HCT116 (cell line): ENCODE measurements around the gene CCDC80. TPM values are rescaled to one million over a fixed set of nuclear protein-coding genes. Genes with fewer than 3 reads are reported as not detected.

Experiments
- ATAC-seq: fragments of 200-7000 bp; cut with Tn5 transposase; 2 replicates; pipeline ENCODE4 v1.9.1; 2020; ENCODE audit warnings: mild to moderate bottlenecking, moderate library complexity
- BruUV-seq: library from RNA; stranded (reverse); fragments of 400-500 nt; replicated peaks from 2 replicates; lab custom pipeline; 2021; lab: Mats Ljungman, UMichigan
- CTCF ChIA-PET: fragments of 300-600 bp; sonication (Branson Sonifier 250); formaldehyde crosslinking; loops from one replicate; lab custom pipeline; 2021; ENCODE audit warnings: antibody characterized with exemption; lab: Charles Lee
- POLR2A ChIA-PET: fragments of 300-600, 350-600 bp; sonication (Branson Sonifier 250); formaldehyde crosslinking; loops from one replicate; lab custom pipeline; 2021; ENCODE audit warnings: antibody characterized with exemption; lab: Charles Lee
- RAD21 ChIA-PET, 2 experiments: fragments of 300-600 bp; sonication (Branson Sonifier 250); formaldehyde crosslinking; loops; one replicate each; lab custom pipeline; 2023; ENCODE audit warnings: low total read pairs in 2 of 2; ENCODE audit not compliant: uncharacterized antibody in 2 of 2, unreplicated experiment in 2 of 2, low non-redundant PET in 1 of 2; lab: Charles Lee
- DNase-seq: peaks from one replicate; pipeline ENCODE4 v3.0.0-alpha.2; 2010; ENCODE audit warnings: low read depth, low spot score
- H2AFZ ChIP-seq: fragments of 200-600 bp; shearing (Covaris generic), sonication (generic); 2 replicates; pipeline ENCODE4 v1.6.1; 2017; ENCODE audit warnings: low read depth, mixed run types, mixed read lengths, antibody characterized with exemption, low read length; ENCODE audit not compliant: poor library complexity, severe bottlenecking
- H3K27ac ChIP-seq: 2 replicates; pipeline ENCODE4 v1.5.1; 2012; ENCODE audit warnings: low read depth, low read length
- H3K27me3 ChIP-seq: fragments of 200-600 bp; sonication (generic); 2 replicates; pipeline ENCODE4 v1.6.1; 2016; ENCODE audit warnings: mixed run types, low read length, mixed read lengths; ENCODE audit not compliant: insufficient read depth
- H3K36me3 ChIP-seq, 2 experiments: fragments of 200-500 bp in 1 of 2; fragments of 200-600 bp in 1 of 2; sonication (Bioruptor generic) in 1 of 2; sonication (generic) in 1 of 2; 2 replicates each; pipeline versions ENCODE4 v1.5.1 to v1.6.1; 2014 to 2016; ENCODE audit warnings: low read length in 2 of 2, inconsistent platforms in 1 of 2, mixed read lengths in 1 of 2, mixed run types in 1 of 2; ENCODE audit not compliant: insufficient read depth in 2 of 2, control insufficient read depth in 1 of 2
- H3K4me1 ChIP-seq, 2 experiments: fragments of 200-600 bp in 1 of 2; sonication (generic) in 1 of 2; 2 replicates each; pipeline versions ENCODE4 v1.5.1 to v1.6.1; 2012 to 2017; ENCODE audit warnings: low read length in 2 of 2, inconsistent platforms in 1 of 2, mild to moderate bottlenecking in 1 of 2, mixed read lengths in 1 of 2, mixed run types in 1 of 2, moderate library complexity in 1 of 2; ENCODE audit not compliant: insufficient read depth in 2 of 2, control insufficient read depth in 1 of 2
- H3K4me2 ChIP-seq: fragments of 200-600 bp; sonication (generic); 2 replicates; pipeline ENCODE4 v1.6.1; 2017; ENCODE audit warnings: mixed run types, low read length, mixed read lengths
- H3K4me3 ChIP-seq, 2 experiments: fragments of 200-600 bp in 1 of 2; sonication (generic) in 1 of 2; replicated peaks in 1 of 2; 2 replicates each; pipeline ENCODE4 v1.5.1; 2011 to 2016; ENCODE audit warnings: low read length in 2 of 2, control low read depth in 1 of 2, low read depth in 1 of 2, mild to moderate bottlenecking in 1 of 2, mixed read lengths in 1 of 2, mixed run types in 1 of 2
- H3K79me2 ChIP-seq: fragments of 200-600 bp; sonication (generic); 2 replicates; pipeline ENCODE4 v1.6.1; 2017; ENCODE audit warnings: mild to moderate bottlenecking, mixed run types, low read length, moderate library complexity, mixed read lengths; ENCODE audit not compliant: insufficient read depth
- H3K9ac ChIP-seq: fragments of 200-600 bp; sonication (generic); 2 replicates; pipeline ENCODE4 v1.6.1; 2016; ENCODE audit warnings: low read length, mixed read lengths
- H3K9me2 ChIP-seq: fragments of 200-600 bp; sonication (generic), shearing (Covaris generic); 2 replicates; pipeline ENCODE4 v1.6.1; 2017; ENCODE audit warnings: mixed run types, mild to moderate bottlenecking, moderate library complexity; ENCODE audit not compliant: insufficient read depth
- H3K9me3 ChIP-seq, 2 experiments: fragments of 200-500 bp in 1 of 2; fragments of 200-600 bp in 1 of 2; sonication (Bioruptor generic) in 1 of 2; sonication (generic) in 1 of 2; 2 replicates each; pipeline ENCODE4 v1.6.1; 2014 to 2017; ENCODE audit warnings: low read length in 2 of 2, mixed read lengths in 2 of 2, inconsistent platforms in 1 of 2, low read depth in 1 of 2, mild to moderate bottlenecking in 1 of 2, mixed run types in 1 of 2, moderate library complexity in 1 of 2; ENCODE audit not compliant: control insufficient read depth in 1 of 2, insufficient read depth in 1 of 2
- H4K20me1 ChIP-seq: fragments of 200-600 bp; sonication (generic), shearing (Covaris generic); 2 replicates; pipeline ENCODE4 v1.6.1; 2017; ENCODE audit warnings: mixed run types, mild to moderate bottlenecking, moderate library complexity; ENCODE audit not compliant: insufficient read depth
- CBX3 ChIP-seq: IDR thresholded peaks from 2 replicates; pipeline ENCODE4 v1.6.1; 2012; ENCODE audit warnings: low read depth
- CEBPB ChIP-seq: IDR thresholded peaks from 2 replicates; pipeline ENCODE4 v1.6.1; 2012; ENCODE audit warnings: low read depth
- EZH2 ChIP-seq: fragments of 200-600 bp; sonication (generic); IDR thresholded peaks from 2 replicates; pipeline ENCODE4 v1.6.1; 2017; ENCODE audit warnings: antibody characterized with exemption, mixed run types
- EZH2phosphoT487 ChIP-seq: fragments of 200-600 bp; IDR thresholded peaks from 2 replicates; pipeline ENCODE4 v1.6.1; 2018; ENCODE audit warnings: antibody characterized with exemption, borderline replicate concordance
- JUND ChIP-seq: IDR thresholded peaks from 2 replicates; pipeline ENCODE4 v1.6.1; 2012
- MAX ChIP-seq: IDR thresholded peaks from 2 replicates; pipeline ENCODE4 v1.6.1; 2012
- POLR2A ChIP-seq: IDR thresholded peaks from 2 replicates; pipeline ENCODE4 v1.7.0; 2011; ENCODE audit warnings: borderline replicate concordance; ENCODE audit not compliant: insufficient read depth, insufficient read length; ENCODE audit errors: extremely low read depth
- RAD21 ChIP-seq: IDR thresholded peaks from 2 replicates; pipeline ENCODE4 v1.6.1; 2012; ENCODE audit warnings: low read depth, mild to moderate bottlenecking
- REST ChIP-seq: IDR thresholded peaks from 2 replicates; pipeline ENCODE4 v1.6.1; 2012; ENCODE audit warnings: low read depth
- SIN3A ChIP-seq: IDR thresholded peaks from 2 replicates; pipeline ENCODE4 v1.6.1; 2012; ENCODE audit warnings: low read depth
- SRF ChIP-seq: IDR thresholded peaks from 2 replicates; pipeline ENCODE4 v1.6.1; 2012; ENCODE audit warnings: low read depth
- YY1 ChIP-seq: IDR thresholded peaks from 2 replicates; pipeline ENCODE4 v1.6.1; 2011; ENCODE audit warnings: low read length, low read depth, moderate library complexity, mild to moderate bottlenecking; ENCODE audit not compliant: insufficient replicate concordance; ENCODE audit errors: extremely low read depth
- ZFX ChIP-seq: fragments of 450-650 bp; IDR thresholded peaks from 2 replicates; pipeline ENCODE4 v1.6.1; 2017
- intact Hi-C: fragments of 100-400 bp; cut with micrococcal nuclease; formaldehyde crosslinking; loops from 2 replicates; pipeline ENCODE4 v1.10.0; 2022
- total RNA-seq: library from RNA; stranded (reverse); gene quantifications from one replicate; pipeline ENCODE4 v1.2.1, GENCODE V29; 2021; ENCODE audit not compliant: unreplicated experiment
- TF ChIP-seq, protein P1 (sequence below), 3 experiments: fragments of 200-600 bp in 1 of 3; sonication (generic) in 1 of 3; IDR thresholded peaks in 2 of 3; conservative IDR thresholded peaks in 1 of 3; 2 replicates each; pipeline ENCODE4 v1.5.1; 2012 to 2017; ENCODE audit warnings: low read depth in 2 of 3, low read length in 2 of 3, antibody characterized with exemption in 1 of 3, borderline replicate concordance in 1 of 3, control low read depth in 1 of 3, mild to moderate bottlenecking in 1 of 3, mixed read lengths in 1 of 3, mixed run types in 1 of 3, moderate library complexity in 1 of 3; ENCODE audit not compliant: insufficient read depth in 1 of 3
- TF ChIP-seq, protein P2 (sequence below): IDR thresholded peaks from 2 replicates; pipeline ENCODE4 v1.6.1; 2012

CCDC80 gene
- total RNA-seq, 1 experiment from 2014 or later: 1.7 TPM

DNA sequence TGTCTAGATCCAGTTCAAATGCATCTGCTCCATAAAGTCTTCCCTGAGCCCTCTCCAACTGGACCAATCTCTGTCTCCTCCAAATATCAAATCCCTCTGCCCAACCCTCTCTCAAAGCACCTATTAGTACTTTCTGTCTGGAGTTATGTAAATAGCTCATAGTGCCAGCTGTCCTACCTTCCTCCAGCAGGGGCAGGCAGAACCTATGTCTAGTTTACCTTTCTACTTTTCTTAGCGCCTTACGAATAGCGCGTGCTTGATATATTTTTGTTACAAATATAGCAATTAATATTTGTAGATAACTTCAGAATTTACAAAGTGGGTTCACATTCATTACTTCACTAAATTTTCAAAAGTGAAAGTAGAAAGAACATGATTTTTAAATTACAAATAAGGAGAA, 14.0 kb upstream of the CCDC80 start:
- TF ChIP-seq, protein P1, sequence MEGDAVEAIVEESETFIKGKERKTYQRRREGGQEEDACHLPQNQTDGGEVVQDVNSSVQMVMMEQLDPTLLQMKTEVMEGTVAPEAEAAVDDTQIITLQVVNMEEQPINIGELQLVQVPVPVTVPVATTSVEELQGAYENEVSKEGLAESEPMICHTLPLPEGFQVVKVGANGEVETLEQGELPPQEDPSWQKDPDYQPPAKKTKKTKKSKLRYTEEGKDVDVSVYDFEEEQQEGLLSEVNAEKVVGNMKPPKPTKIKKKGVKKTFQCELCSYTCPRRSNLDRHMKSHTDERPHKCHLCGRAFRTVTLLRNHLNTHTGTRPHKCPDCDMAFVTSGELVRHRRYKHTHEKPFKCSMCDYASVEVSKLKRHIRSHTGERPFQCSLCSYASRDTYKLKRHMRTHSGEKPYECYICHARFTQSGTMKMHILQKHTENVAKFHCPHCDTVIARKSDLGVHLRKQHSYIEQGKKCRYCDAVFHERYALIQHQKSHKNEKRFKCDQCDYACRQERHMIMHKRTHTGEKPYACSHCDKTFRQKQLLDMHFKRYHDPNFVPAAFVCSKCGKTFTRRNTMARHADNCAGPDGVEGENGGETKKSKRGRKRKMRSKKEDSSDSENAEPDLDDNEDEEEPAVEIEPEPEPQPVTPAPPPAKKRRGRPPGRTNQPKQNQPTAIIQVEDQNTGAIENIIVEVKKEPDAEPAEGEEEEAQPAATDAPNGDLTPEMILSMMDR (IDR thresholded peaks at IDR 0.05 in 2 of 3, conservative IDR thresholded peaks at IDR 0.05 in 1 of 3; ENCODE audit: borderline replicate concordance in 1 of 3, insufficient read depth in 1 of 3, low read depth in 2 of 3, low read length in 2 of 3): peak; percentile 6 to 58 (median 57); a peak in 4 of 6 replicates
- TF ChIP-seq RAD21 (peak; percentile 33; the same call in 1 of the 2 replicates), ZFX (no peak)
- Histone ChIP-seq H3K9me3 (no peaks in the 10 kb centered on the region), H3K27ac (no peak overlapping the region), H3K9ac (no peak overlapping the region), H3K27me3 (no peaks in the 10 kb centered on the region), H3K4me2 (no peak overlapping the region), H3K79me2 (no peaks in the 10 kb centered on the region), H3K9me2 (no peaks in the 10 kb centered on the region), H3K4me1 (peaks cover 0 to 22% of the 10 kb centered on the region in 2 experiments; a peak in 2 of 4 replicates), H2AFZ (no peak overlapping the region), H3K4me3 (no peak overlapping the region), H3K36me3 (no peaks in the 10 kb centered on the region), H4K20me1 (no peaks in the 10 kb centered on the region)
- DNase-seq (no peak), ATAC-seq (peak; percentile 82)
- intact Hi-C loops: no loop called here
- BruUV-seq: no TSS peak
- ChIA-PET RAD21 (interaction anchor here in 1 of 2 experiments (1.8 kb wide), 1 partner anchor 80 kb away, joined by 4 read pairs; no protein-coding TSS in a partner anchor), CTCF (interaction anchor here (1.0 to 1.9 kb wide), 5 partner anchors 12 to 324 kb away, joined by 3 to 9 read pairs (median 5); no protein-coding TSS in a partner anchor), POLR2A (interaction anchor here (0.6 to 1.0 kb wide), 2 partner anchors 13 to 336 kb away, joined by 3 read pairs; partner anchors contain the start of gene GTPBP8)

GRCh38 chr3:112654492-112654891, 13.5 kb upstream of the CCDC80 start:
- no peak for ATAC-seq
- H4K20me1 ChIP-seq: no peaks in the 10 kb centered on the region
- H3K36me3 ChIP-seq: no peaks in the 10 kb centered on the region
- peak overlapping the region; percentile 66 for H2AFZ ChIP-seq
- no peak overlapping the region; the same call in 1 of the 2 replicates for H3K4me2 ChIP-seq
- no peak overlapping the region for H3K27ac ChIP-seq
- H3K9ac ChIP-seq: no peak overlapping the region
- intact Hi-C loops: no loop called here
- ChIA-PET POLR2A (interaction anchor here (1.0 to 1.2 kb wide), 2 partner anchors 13 to 336 kb away, joined by 3 read pairs; partner anchors contain the start of gene GTPBP8), RAD21 (interaction anchor here in 1 of 2 experiments (1.8 kb wide), 1 partner anchor 81 kb away, joined by 4 read pairs; no protein-coding TSS in a partner anchor), CTCF (interaction anchor here (1.0 to 1.9 kb wide), 5 partner anchors 12 to 325 kb away, joined by 3 to 9 read pairs (median 5); no protein-coding TSS in a partner anchor)
- no peaks in the 10 kb centered on the region for H3K79me2 ChIP-seq
- no peak overlapping the region for H3K4me3 ChIP-seq
- DNase-seq: no peak
- no TSS peak for BruUV-seq
- H3K4me1 ChIP-seq: peaks cover 0 to 22% of the 10 kb centered on the region in 2 experiments; a peak in 2 of 4 replicates
- no peaks in the 10 kb centered on the region for H3K9me2 ChIP-seq
- H3K9me3 ChIP-seq: no peaks in the 10 kb centered on the region
- H3K27me3 ChIP-seq: no peaks in the 10 kb centered on the region
- TF ChIP-seq MAX (no peak), SRF (no peak), POLR2A (no peak), SIN3A (no peak), CBX3 (no peak), EZH2phosphoT487 (no peak), EZH2 (no peak), REST (no peak), CEBPB (no peak), YY1 (no peak), JUND (no peak)
- TF ChIP-seq, protein P2, sequence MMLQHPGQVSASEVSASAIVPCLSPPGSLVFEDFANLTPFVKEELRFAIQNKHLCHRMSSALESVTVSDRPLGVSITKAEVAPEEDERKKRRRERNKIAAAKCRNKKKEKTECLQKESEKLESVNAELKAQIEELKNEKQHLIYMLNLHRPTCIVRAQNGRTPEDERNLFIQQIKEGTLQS: no peak
